Kasumi-1 (cell line): ENCODE measurements around the gene YBX1.
"Not testable (repeated sequence)": the region's sequence is repeated elsewhere in the genome, so short reads cannot be mapped to it uniquely, and the experiment has no call there.

ENCODE experiments used
- DNase-seq, 2 experiments: peaks; one replicate each; lab custom pipeline; 2025; lab: John Stamatoyannopoulos, UW

The YBX1 gene

DNA sequence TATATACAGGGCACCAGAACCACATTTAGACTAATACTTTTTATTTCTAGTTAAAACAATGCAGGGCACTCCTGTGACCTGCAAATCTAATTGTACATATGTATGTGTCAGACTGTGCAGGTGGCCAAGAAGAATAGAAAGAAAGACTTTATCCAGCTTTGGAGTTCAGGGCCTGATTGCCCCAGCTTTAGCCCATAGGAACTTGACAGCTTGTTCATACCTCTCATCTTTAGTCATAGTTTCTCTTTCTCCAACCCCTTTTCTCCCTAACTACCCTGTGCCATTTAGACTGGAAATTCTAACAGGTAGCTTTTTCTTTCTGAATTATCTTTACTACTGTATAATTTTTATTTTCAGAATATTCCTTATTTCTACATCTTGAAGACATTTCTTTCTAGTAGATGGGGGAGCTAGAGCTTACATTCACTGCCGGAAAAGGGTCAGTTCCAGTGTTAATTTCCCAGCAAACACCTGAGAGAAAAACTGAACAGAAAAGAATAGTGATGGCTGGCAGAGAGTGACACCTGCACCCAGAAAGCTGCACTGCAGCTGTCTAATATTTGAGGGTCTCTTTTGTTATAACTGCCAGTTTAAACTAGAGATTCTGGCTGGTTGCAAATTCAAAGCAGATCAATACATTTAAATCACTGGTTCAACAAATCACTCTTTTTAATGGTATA lies 8.4 kb downstream of the YBX1 start:
- DNase-seq = no peak

DNA sequence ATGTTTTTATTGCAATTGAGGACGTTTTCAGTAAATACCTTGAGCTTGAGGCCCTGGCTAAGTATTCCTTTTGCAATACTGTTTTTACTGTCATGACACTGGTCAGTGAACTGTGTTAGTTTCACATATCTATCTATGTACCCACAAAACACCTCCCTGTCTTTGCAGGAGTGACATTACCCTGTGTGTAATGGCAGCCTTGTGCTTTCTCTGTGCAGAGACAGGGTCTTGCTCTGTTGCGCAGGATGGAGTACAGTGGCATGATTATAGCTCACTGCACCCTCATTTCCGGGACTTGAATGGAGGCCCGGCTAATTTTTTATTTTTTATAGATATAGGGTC lies 8.9 kb downstream of the YBX1 start:
- DNase-seq = no peak

DNA sequence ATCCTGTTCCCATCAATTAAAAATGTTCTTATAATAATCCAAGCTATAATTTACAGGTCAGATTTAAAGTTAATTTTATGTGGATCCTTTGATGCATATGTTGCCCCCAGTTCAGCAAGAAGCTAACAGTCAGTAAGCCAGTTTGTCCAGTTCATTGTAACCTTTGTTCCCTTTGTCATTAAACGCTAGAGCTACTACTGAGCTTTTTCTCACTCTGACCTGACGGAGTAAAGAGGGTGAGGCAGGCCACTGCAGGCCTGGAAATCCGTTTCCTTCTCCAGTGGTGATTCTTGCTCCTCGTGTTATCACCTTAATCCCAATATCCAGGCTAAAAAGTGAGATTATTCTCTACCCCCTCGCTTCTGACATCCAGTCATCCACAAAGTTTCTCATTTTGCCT lies 10.2 kb downstream of the YBX1 start:
- no peak for DNase-seq

DNA sequence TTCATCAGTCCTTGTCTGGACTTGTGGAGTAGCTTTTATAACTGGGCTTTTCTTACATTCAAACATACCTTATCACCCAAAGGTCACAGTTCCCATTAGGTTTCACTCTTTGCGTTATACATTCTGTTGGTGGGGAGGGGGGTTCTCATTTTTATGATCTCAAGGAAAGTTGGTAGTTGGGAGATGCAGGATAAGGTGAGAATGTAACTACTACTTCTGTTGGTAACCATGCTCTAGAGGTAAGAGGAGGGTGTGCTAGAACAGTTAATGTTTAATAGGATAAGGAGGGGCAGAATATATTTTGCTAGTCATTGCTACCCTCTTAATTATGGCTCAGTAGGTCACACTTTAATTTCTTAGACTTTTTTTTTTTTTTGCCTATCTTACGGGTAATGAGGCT lies 10.7 kb downstream of the YBX1 start:
- DNase-seq = no peak

DNA sequence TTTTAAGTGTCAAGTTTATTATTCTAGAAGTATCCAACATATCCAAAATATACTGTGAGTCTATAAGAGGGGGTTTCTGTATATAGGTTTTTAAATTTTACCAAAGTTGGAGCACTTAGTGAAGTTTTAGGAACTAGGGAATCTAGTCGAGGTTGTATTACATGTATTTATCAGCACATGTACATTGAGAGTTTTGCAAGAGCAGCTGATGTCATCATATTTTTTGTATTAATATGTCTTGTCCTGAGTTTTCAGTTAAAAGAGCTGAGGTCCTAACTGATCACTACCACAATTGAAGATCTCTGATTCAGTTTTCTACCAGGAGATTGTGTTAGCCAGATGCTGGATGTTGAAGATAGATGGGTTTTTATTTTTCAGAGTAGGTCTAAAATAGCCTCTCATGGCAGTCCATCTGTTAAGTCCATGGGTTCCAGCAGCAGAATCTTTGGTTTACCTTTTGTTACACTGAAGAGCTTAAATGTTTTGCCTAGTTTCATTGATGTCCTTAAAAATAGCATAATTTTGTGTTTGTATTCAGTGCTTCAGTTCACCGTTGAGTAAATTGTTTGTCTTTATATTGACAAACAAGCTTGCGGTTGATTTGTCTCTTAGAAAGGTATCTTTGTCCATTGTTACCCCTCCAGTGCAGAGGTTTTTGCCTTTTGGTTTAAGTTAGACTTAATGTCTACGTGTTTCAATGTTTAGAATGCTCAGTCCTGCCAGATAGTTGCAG lies 16.0 kb downstream of the YBX1 start:
- no peak for DNase-seq

DNA sequence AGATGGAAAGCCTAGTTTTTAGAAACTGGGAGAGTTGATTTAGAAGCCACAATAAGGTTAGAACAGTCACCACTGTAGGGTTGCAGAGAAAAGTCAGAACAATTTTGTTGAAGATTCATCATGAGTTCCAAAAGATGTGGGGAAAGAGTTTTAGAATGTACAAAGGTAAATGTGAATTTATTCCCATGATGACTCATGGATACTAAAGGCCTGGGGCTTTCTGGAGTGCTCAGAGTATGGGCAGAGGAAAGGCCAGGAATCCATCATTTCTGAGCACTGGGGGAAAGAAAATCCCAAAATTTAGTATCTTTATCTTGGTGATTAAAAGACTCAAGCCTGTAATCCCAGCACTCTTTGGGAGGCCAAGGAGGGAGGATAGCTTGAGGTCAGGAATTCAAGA lies 17.8 kb downstream of the YBX1 start:
- DNase-seq = no peak

DNA sequence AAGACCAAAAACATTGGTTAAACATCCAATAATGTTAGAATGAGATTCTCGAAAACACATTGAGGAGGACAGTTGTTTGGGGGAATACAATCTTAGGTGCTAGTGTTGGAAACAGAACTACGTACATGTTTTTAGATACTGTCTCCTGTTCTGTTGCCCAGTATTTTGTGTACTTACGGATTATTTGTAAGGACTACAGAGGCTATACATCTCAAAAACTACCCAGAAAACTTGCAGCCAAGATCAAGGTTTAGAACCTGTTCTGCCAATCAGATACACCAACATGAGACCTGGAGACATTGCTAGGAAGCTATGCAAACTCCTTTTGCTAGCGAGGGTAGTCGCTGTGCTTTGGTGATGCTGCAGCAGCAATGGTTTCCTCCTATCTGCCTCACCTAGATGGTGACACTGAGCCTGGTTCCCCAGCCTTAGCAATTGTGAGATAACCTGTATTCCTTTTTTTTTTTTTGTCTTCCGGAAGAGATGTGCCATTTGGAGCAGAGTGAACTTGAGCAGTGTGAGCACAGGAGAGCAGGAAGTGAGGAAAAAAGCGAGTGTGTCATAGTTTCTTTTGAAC lies 21.8 kb downstream of the YBX1 start:
- no peak for DNase-seq

DNA sequence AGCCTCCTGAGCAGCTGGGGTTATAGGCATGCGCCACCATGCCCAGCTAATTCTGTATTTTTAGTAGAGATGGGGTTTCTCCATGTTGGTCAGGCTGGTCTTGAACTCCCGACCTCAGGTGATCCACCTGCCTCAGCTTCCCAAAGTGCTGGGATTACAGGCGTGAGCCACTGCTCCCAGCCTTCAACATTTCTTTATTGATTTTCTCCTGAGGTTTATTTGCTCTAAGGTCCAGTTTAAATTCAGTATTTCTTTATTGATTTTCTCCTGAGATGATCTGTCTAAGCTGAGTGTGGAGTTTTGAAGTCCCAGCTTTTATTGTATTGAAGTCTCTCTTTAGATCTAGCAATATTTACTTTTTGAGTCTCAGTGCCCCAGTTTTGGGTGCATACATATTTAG lies 30.6 kb downstream of the YBX1 start:
- DNase-seq = not testable (repeated sequence)

DNA sequence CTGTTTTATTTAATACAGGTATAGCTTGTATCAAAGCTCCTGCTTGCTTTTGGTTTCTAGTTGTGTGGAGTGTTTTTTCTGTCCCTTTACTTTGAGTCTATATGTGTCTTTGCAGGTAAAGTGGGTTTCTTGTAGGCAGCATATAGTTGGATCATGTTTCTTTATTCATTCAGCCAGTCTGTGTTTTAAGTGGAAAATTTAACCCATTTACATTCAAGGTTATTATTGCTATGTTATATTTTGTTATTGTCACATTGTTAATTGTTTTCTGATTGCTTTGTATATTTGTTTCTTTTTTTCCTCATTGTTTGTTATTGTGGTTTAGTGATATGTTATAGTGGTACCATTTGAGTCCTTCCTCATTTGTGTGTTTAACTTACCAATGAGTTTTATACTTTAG lies 31.1 kb downstream of the YBX1 start:
- no peak for DNase-seq

DNA sequence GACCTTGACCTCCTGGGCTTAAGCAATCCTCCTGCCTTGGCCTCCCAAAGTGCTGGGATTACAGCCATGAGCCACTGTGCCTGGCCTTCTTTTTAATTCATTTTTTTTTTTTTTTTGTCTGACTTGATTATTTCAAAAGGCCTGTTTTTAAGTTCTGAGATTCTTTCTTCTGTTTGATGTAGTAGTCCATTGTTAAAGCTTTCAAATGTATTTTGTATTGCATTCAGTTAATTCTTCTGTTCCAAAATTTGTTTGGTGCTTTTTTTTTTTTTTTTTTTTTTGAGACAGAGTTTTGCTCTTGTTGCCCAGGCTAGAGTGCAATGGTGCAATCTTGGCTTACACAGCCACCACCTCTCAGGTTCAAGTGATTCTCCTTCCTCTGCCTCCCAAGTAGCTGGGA lies 32.2 kb downstream of the YBX1 start:
- DNase-seq = not testable (repeated sequence)

DNA sequence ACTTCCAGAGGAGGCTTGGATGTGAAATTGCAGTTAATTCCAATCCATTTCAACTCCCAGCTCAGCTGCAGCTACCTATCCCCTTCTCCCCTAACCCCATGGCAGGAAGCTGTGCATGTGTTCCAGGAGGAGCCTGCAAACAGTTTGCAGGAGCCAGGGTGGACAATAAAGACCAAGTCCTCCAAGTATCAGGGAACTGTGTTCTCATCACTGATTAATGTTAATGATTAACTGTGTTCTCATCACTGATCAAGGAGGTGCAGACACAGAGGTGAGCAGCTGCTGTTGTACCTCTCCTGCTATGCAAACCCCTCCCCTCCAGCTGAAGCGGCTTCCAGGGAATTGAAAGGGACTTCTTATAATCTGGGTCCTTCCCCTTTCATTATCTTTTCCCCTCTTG lies 38.6 kb downstream of the YBX1 start:
- no peak for DNase-seq

DNA sequence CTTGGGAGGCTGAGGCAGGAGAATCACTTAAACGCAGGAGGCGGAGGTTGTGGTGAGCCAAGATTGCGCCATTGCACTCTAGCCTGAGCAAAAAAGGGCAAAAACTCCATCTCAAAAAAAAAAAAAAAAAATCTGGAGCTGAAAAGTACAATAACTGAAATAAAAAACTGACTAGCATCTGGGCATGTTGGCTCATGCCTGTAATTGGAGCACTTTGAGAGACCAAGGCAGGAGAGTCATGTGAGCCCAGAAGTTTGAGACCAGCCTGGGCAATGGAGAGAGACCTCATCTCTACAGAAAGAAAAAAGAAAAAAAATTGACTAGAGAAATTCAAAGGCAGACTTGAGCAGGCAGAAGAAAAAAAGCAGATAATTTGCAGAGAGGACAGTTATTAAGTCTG lies 39.7 kb downstream of the YBX1 start:
- DNase-seq = no peak

DNA sequence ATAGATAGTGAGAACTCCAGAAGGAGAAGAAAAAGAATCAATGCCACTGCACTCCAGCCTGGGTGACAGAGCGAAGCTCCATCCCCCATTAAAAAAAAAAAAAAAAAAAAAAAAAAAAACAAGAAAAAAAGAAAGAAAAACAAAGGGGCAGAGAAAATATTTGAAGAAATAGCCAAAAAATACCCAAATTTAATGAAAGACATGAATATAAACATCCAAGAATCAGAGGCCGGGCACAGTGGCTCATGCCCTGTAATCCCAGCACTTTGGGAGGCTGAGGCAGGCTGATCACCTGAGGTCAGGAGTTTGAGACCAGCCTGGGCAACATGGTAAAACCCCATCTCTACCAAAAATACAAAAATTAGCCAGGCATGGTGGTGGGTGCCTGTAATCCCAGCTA lies 40.2 kb downstream of the YBX1 start:
- not testable (repeated sequence) for DNase-seq

DNA sequence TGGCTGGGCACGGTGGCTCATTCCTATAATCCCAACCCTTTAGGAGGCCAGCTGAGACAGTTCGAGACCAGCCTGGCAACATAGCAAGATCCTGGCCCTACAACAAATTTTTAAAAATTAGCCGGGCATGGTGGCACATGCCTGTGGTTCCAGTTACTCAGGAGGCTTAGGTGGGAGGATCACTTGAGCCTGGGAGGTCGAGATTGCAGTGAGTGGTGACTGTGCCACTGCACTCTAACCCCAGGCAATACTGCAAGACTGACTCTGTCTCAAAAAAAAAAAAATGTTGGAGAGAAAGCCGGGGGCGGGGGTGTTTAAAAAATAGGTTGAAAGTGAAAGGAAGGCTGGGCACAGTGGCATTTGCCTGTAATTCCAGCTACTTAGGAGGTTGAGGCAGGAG lies 41.3 kb downstream of the YBX1 start:
- no peak for DNase-seq

DNA sequence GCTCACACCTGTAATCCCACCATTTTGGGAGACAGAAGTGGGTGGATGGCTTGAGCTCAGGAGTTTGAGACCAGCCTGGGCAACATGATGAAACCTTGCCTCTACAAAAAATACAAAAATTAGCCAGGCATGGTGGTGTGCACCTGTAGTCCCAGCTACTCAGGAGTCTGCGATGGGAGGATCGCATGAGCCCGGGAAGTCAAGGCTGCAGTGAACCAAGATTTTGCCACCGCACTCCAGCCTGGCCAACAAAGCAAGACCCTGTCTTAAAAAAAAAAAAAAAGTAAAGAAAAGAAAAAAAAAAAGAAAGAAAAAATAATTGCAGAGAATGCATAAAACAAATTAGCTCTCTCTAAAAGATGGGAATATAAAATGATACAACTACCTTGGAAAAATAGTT lies 43.6 kb downstream of the YBX1 start:
- DNase-seq = not testable (repeated sequence)

DNA sequence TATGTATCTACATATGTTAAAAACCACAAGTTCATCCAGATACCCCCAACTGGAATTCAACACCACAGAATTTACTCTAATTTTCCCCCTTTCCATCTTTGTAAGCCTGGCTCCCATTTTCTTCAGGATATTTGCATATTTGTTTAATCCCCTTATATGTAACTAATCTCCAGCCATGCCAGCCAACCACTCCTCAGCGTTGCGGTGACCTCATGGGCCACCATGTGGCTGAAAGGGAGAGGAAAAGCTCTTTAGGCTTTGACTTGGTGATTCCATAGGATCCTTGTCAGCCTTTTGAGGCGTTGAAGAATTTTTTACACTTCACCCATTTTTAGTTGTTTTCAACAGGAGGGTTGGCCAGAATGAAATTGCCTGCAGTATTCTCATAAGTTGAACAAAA lies 47.8 kb downstream of the YBX1 start:
- DNase-seq = peak in 1 of 2 experiments; percentile 14

DNA sequence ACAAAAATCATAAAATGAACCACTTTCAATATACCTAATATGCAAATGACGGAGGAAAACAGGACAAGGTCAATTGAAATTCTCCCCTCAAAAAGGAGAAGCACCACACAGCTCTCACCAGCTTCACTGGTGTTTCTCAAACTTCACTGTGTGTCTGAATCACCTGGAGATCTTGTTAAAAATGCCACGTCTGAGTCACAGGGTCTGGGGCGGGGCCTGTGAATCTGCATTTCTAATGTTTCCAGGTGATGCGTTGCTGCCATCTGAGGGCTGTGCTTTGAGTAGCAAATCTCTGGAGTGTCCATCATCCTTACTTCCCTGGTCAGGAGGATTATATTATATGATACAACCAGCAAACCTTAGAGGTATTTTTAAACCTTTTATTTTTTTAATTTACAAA lies 48.8 kb downstream of the YBX1 start:
- peak in 1 of 2 experiments; percentile 15 for DNase-seq

DNA sequence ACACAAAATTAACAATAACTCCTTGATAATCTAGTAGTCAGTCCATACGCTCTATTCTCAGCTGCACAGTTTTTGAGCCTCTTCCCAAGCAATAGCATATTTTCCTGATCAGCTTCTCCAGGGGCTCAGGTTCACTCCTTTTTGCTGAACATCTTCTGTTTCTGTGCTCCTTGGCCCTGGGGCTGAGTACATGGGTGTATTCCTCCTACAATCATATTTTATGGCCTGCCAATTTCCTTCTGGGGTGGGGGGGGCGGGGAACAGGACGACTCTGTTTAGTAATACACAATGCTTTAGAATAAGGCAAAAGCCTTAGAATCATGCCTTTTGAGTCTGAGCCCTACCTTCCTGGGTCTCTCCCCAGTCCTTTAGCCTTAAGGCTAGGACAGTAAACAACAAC lies 49.4 kb downstream of the YBX1 start:
- DNase-seq = no peak

DNA sequence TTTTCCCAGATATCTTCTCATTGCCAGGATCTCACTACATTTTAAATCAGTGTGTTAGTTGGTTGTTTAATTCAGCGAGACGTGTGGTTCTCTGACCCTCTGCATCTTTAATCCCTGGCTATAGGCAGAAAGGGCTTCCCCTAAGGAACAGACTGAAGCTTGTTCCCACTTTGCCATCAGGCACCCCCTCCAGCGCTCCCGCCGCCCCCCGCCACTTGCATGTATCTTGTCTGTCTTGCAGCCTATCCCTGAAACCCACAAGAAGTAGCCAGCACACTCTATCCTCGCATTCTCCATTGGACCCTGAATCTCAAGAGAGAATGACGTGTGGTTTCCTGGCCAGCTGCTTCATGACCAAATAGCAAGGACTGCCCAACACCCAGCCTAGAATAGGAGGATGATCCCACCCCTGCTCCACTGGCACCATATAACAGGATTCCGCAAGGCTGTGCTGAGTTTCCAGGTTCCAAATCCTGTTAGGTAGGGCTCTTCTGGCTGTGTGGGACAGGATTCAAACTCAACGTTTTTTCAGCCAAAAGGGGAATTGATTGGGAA lies 50.0 kb downstream of the YBX1 start:
- DNase-seq = no peak

DNA sequence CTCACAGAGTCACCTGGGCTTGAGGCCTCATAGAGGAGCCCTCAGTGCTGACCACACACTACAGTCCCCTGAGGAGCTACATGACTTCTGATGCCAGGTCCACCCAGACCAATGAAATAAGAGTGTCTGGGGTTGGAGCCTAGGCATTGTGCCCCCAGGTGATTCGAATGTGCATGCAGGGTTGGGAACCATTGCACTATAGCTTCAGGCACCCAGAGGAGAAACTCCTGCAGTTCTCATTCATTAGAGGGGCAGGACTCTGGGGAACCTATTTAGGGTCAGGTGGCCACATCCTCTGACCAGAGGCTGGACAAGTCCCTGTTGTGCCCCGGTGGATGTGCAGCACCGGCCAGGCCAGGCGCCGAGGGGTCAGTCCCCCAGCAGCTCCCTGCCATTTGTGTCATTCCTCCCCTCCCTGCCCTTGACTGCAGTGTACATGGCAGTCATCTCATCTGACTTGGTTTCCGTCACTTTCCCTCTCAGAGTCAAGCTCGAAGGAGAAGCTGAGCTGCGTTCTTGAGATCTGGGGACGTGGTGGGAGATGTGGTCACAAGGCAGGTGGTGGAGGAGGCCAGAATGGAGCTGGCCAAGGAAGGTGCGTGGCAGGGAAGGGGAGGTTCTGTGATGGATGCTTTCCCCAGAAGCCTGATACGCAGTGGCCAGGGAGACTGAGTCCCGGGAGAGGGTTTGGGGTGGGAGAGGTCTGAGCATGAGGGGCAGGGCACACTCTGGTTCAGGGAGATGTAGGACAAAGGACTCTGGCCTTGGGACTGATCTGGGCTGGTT lies 51.4 kb downstream of the YBX1 start:
- DNase-seq = no peak

DNA sequence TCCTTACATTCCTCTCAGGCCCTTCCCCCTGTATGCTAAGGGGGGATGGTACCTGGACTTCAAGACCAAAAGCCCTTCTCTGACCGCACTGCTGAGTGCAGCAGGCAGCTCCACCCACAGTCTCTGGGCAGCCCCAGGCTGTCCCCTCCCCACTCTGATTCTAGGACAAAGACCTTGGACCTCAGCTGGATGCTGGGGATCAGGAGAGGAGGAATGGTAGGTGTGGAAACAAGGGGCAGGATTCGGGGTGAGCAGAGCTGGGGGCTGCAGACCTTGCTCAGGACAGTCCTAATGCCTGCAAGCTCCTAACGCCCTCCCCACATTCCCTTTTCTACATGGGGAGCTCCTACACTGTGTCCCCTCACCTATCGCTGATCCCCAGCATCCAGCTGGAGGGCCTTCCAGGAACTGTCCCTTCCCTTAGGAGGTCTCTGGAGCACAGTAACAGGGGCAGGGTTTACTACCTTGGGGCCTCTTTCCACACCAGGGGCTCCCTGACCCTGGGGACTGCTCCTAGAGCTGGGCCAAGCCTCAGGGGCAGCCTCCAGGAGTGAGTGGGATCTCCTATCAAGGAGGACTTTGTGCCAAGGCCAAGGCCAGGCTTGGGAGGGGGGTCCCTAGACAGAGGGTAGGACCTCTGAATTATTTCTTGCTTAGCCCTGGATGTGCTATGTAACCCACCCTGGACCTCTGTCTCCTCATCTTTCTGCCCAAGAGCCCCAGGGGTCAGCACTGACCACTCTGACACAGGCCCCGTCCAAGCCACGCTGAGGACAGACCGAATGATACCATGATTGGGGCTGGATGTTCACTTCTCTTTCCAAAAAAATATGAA lies 52.2 kb downstream of the YBX1 start:
- DNase-seq = no peak

DNA sequence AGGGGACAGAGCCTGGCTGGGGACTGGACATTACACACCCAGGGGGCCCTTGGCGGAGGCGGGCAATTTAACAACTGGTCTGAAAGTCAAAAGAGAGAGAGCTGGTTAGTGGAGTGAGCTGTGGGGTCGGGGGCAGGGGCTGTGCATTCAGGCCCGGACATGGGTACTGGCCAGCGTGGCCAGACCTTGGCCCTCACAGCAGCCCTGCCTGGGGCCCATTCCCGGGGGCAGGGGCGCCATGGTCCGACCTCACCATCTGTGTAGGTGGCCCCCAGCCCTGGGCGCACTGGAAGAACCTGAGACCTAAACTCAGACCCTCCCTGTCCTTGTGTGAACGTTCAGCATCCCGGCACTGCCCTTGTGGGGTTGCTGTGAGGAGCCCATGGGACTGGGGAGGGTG lies 52.8 kb downstream of the YBX1 start:
- DNase-seq = no peak
